Measurements from ENCODE around the gene ATP5F1E. TPM values are rescaled to one million over a fixed set of nuclear protein-coding genes. Genes with fewer than 3 reads are reported as not detected.
"Not testable (repeated sequence)": the region's sequence is repeated elsewhere in the genome, so short reads cannot be mapped to it uniquely, and the experiment has no call there.

ATP5F1E gene
- polyA plus RNA-seq, 3 donors: 155 to 257 (median 174) TPM

- DNase-seq: no peak
Observed at GRCh38 chr20:59026904-59027740, 5.0 kb downstream of the ATP5F1E start.

GRCh38 chr20:59025511-59025910, 6.6 kb downstream of the ATP5F1E start:
- DNase-seq: no peak

GRCh38 chr20:59025086-59025485, 7.0 kb downstream of the ATP5F1E start:
- DNase-seq: no peak

DNA sequence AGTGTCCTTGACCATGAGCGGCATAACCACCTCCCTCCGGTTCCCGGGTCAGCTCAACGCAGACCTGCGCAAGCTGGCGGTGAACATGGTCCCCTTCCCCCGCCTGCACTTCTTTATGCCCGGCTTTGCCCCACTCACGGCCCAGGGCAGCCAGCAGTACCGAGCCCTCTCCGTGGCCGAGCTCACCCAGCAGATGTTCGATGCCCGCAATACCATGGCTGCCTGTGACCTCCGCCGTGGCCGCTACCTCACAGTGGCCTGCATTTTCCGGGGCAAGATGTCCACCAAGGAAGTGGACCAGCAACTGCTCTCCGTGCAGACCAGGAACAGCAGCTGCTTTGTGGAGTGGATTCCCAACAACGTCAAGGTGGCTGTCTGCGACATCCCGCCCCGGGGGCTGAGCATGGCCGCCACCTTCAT, 8.0 kb downstream of the ATP5F1E start:
- DNase-seq: no peak

DNA sequence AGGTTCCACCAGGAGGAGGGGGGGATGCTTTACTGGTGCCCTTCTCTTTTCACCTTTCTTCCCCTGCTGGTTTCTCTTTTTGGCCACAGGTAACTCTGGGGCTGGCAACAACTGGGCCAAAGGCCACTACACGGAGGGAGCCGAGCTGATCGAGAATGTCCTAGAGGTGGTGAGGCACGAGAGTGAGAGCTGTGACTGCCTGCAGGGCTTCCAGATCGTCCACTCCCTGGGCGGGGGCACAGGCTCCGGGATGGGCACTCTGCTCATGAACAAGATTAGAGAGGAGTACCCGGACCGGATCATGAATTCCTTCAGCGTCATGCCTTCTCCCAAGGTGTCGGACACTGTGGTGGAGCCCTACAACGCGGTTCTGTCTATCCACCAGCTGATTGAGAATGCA, 8.5 kb downstream of the ATP5F1E start:
- no peak for DNase-seq

- no peak for DNase-seq
Observed at GRCh38 chr20:59022754-59023153, 9.4 kb downstream of the ATP5F1E start.

DNA sequence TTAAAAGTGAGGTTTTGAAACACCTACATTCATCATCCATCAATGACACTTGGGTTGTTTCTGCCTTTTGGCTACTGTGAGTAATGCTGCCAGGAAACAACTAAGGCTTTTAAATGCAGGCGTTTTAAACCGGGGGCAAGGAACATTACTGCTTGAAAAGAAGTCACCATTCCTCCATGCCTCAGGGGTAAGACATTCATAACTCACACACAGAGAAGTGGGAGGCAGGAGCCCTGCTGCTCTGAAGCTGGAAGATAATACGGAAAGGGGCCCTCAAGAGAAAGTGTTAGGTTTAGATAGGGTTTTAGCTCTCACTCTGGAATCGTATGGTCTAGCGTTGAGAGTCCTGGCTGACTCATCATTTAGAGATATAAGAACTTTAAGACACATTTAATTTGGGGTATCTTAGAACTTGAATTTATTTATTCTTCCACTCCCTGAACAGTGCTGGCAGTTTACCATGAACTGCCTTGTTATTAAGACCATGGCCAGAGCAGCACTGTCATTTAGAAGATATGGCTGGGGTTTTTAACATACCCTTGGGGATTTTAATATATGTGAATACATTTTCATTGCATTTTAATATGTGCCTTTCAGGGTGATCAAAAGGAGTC, 11.1 kb downstream of the ATP5F1E start:
- DNase-seq: no peak

DNA sequence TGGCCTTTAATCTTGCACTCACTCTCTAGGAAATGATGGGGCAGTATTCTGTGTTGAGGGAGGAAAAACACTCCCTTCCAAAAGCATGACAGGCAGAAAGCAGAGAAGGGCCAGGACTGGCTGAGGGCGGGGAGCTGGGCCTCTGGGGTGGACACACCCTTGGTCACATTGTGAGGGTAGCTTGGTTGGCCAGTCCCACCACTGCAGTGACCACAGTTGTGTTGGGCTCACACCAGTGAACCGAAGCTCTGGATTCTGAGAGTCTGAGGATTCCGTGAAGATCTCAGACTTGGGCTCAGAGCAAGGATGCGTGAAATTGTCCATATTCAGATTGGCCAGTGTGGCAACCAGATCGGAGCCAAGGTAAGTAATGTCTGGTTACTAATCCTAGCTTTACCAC, 12.9 kb downstream of the ATP5F1E start, which contains the start of gene TUBB1:
Gene TUBB1 (plus strand): TSS at position 213 of the 400 bp plus-strand sequence. CDS start 94 bp downstream, at position 307.
- no peak for DNase-seq

DNA sequence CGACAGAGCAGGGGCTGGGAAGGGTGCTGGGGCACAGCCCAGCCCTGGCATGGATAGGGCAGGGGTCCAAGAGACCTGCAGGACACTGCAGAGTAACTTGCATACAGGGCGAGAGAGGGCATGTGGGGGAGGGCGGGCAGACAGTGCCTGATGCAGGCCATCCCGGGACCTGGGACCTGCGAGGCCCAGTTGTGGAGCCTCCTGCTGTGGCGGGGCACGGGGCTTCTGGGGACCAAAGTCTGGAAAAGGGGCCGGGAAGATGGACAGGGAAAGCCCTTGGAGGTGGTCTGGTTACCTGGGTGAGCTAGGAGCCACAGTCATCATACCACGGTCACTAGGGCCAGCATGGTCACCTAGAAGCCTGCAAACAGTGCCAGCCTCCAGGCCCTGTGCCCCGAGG, 13.3 kb downstream of the ATP5F1E start:
- DNase-seq: no peak

DNA sequence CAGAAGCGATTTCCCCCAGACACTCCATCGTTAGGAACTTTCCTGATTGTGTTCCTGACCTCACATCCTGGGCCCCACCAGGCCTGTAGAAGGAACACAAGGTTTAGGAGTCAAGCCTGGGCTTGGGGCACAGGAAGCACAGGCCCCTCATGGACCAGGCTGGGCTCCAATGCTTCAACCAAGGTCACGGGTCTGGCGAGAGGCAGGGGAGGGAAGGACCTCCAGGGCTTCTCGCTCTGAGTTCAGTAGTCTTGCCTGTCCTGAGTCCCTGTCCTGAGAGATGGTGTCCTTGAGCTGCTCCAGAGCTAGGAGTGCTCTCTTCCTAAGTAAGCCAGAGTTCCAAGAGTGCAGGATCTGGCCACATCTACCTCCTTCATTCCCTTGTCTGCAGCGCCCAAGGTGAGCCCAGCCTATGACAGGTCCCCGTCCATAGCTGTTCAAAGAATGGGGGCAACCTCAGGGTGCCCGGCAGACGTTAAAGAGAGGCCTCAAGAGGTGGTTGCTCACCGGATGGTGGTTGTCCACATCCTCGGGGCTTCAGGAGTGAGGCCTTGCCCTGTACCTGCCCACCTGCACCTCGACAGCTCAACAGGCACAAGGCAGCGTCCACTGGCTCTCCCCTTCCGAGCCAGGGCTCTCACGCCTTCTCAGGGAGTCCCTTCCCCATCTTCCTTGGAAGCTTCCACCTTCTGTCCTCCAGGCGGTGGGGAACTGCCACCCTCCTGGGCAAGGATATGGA, 14.5 kb downstream of the ATP5F1E start:
- no peak for DNase-seq

GRCh38 chr20:59016795-59017492, 15.2 kb downstream of the ATP5F1E start:
- DNase-seq: no peak

DNA sequence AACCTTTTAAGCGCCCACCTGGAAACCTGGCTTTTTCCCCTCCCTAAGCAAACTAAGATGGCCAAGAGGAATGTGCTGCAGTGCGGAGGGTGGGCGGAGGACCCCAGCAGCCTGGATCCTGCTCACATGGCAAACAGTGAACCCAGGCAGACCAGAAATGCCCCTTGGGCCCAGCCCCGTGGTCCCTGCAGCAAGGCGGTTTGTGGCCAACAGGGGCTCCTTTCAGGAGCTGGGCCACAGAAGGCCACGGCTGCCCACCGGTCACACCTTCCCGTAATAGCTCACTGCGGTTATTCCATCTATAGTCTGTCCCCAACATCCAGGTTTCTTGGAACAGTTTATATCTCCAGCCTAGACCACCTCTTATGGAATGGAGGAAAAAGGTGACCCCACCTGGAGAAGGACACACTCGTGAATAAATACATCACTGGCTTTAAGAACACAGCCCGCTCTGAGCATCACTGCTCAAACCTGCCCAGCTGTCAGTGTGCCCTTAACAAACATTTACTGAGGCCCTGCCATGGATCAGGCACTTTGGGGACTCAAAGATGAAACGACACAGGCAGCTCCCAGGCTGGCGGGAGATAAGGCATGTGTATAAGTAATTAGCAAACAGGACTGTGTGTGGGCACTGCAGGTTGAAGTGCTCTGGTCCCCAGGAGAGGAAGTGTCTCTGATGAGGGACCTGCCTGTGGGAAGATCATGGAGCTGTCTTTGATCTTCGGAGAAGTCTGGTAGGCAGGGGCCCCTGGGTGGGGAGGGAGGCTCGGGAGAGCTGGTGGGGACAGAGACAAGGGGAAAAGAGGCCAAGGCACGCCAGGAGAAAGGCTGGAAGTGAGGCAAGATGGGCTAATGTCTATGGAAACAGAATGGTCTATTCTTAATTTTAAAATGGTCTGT, 16.1 kb downstream of the ATP5F1E start:
- no peak for DNase-seq

- DNase-seq: no peak
Observed at GRCh38 chr20:59015411-59015810, 16.7 kb downstream of the ATP5F1E start.

DNA sequence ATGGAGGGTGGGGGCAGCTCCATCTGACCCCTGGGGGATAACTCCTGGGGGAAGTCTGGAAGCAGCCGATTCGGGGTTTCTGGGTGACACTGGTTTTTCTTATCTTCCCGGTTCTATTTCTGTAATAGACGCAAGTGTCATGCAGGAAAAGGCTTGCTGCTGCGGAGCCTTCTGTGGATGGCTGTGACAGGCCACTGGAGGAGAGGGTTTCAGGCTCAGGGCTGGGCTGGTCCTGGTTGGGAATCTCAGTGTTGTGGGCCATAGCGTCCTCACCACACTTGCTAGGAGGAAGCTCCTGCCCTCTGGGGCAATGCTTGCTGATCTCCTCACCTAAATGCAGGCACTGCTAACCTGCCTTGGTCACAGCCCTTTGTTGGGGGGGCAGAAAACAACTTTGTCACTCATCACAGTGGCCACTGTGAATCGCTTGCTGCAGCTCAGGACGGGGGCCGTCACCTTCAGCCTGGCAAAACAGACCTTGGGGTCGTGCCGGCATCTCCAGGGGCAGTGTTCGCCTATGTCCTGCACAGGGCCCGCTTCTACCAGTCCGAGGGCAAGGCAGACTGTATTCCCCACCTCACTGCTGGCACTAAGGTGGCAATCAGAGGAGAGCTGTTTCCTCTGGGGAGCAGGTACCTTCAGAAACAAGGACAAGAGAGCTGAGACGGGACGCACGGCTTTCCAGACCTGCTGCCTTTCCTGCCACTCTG, 17.3 kb downstream of the ATP5F1E start:
- DNase-seq: no peak

DNA sequence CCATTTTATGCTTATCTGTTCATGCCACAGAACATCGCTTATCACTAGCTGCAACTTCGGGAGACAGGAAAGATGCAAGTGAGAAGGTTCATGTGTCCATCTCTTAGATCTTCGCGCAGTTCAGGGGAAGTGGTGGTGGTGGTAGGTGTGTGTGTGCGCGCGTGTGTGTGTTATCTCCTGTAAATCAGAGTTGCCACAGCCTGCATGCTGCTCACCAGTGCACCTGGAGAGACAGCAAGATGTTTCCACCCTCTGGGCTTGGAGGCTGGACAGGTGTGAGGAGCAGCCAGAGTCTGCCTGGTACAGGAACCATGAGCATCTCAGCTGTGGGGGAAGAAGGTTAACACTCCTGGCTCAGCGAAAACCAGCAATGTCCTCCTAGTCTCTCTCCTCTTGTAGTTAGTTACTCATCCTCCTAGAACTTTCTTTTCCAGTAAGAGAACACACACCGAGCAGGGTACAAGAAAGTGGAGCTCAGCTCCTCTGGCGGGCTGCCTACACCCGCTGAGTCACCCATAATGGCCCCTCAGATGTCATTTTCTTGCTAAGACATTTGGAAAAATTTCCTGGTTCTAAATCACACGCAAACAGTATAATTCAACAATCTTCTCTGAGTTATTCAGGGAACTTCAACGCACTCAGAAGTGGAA, 18.1 kb downstream of the ATP5F1E start:
- DNase-seq: no peak

- no peak for DNase-seq
Observed at GRCh38 chr20:59013031-59013951, 18.8 kb downstream of the ATP5F1E start.

- not testable (repeated sequence) for DNase-seq
Observed at GRCh38 chr20:59011874-59012157, 20.3 kb downstream of the ATP5F1E start.

- DNase-seq: no peak
Observed at GRCh38 chr20:59010995-59011873, 20.9 kb downstream of the ATP5F1E start.
